ENCODE measurements around the gene NBEAL2.

GRCh38 chr3:46938118-46938517, 41.3 kb upstream of the NBEAL2 start:
- no peak for TF ChIP-seq ZNF565 (CRISPR knock-in tag; conservative IDR thresholded peaks at IDR 0.05; ENCODE audit: low read depth)
- no peak for TF ChIP-seq ARNTL (CRISPR knock-in tag; IDR thresholded peaks at IDR 0.05; ENCODE audit: borderline replicate concordance, low read depth)
